ENCODE results near the gene CEL.

CEL gene

DNA sequence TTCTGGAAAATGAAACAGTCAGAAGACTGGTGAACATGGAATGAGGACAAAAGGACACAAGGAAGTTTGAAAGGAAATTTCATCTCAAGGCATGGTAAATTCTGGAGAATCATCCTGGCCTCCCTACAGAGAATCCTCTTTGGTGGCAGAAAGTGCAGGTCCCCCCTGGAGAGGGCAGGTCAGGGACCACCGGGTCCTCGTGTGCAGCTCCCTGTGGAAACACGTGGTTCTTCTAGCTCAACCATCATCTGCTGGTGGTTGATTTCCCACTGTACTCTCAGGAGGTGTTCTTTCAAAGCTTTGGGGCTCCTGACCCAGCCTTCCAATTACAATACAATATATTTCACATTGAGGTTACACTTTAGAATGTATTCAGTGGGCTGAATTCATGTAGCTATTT, 33.6 kb upstream of the CEL start:
- H3K9me3 ChIP-seq (ENCODE audit: severe bottlenecking) = no peaks in the 10 kb centered on the region

GRCh38 chr9:133029994-133030316, 31.8 kb upstream of the CEL start:
- Histone ChIP-seq H3K27ac (ENCODE audit: poor library complexity, severe bottlenecking) (peak overlapping the region; percentile 59), H3K4me3 (ENCODE audit: severe bottlenecking) (peak overlapping the region; percentile 56), H3K9me3 (ENCODE audit: severe bottlenecking) (no peaks in the 10 kb centered on the region), H3K27me3 (ENCODE audit: insufficient read depth, poor library complexity, severe bottlenecking) (no peaks in the 10 kb centered on the region), H3K36me3 (ENCODE audit: low read depth) (peaks cover 20% of the 10 kb centered on the region), H3K4me1 (ENCODE audit: insufficient read depth, poor library complexity, severe bottlenecking) (peaks cover 8% of the 10 kb centered on the region)
- DNase-seq (ENCODE audit: low spot score) = no peak
- TF ChIP-seq CTCF (IDR thresholded peaks at IDR 0.05; ENCODE audit: poor library complexity, severe bottlenecking) = no peak
- peak; percentile 3; the same call in 2 of the 3 replicates for ATAC-seq (ENCODE audit: low read depth)

More for the DNA sequence above, 33.6 kb upstream of the CEL start:
- TF ChIP-seq CTCF (IDR thresholded peaks at IDR 0.05; ENCODE audit: poor library complexity, severe bottlenecking) = no peak
- DNase-seq (ENCODE audit: low spot score) = no peak
- Histone ChIP-seq H3K4me1 (ENCODE audit: insufficient read depth, poor library complexity, severe bottlenecking) (peaks cover 8% of the 10 kb centered on the region), H3K27me3 (ENCODE audit: insufficient read depth, poor library complexity, severe bottlenecking) (no peaks in the 10 kb centered on the region), H3K4me3 (ENCODE audit: severe bottlenecking) (no peak overlapping the region), H3K27ac (ENCODE audit: poor library complexity, severe bottlenecking) (no peak overlapping the region), H3K36me3 (ENCODE audit: low read depth) (peaks cover 14% of the 10 kb centered on the region)
- no peak for ATAC-seq (ENCODE audit: low read depth)

- DNase-seq (ENCODE audit: low spot score) (peak; percentile 90), ATAC-seq (ENCODE audit: low read depth) (peak; percentile 98)
- peak within 1 kb of the TSS; percentile 59 for H3K27ac ChIP-seq (ENCODE audit: poor library complexity, severe bottlenecking)
Observed at GRCh38 chr9:133030317-133031129, 31.3 kb upstream of the CEL start, which contains the start of gene GTF3C5. Gene GTF3C5 (plus strand): TSS chr9:133030997. CDS start chr9:133031012, 15 bp downstream.

DNA sequence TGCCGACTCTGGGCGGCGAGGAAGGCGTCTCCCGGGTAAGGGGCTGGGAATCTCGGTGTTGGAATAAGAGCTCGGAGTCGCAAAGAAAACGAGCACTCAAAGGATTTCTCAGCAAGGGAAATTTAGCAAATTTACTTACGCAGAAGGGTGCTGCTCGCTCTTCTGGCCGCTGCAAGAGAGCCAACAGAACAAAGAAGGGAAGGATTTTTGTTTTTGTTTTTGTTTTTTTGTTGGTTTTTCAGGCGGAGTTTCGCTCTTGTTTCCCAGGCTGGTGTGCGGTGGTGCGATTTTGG, 30.7 kb upstream of the CEL start:
- peak overlapping the region; percentile 56 for H3K4me3 ChIP-seq (ENCODE audit: severe bottlenecking)
- peaks cover 8% of the 10 kb centered on the region for H3K4me1 ChIP-seq (ENCODE audit: insufficient read depth, poor library complexity, severe bottlenecking)
- no peak for DNase-seq (ENCODE audit: low spot score)
- no peak for TF ChIP-seq CTCF (IDR thresholded peaks at IDR 0.05; ENCODE audit: poor library complexity, severe bottlenecking)
- no peaks in the 10 kb centered on the region for H3K27me3 ChIP-seq (ENCODE audit: insufficient read depth, poor library complexity, severe bottlenecking)
- peak overlapping the region; percentile 59 for H3K27ac ChIP-seq (ENCODE audit: poor library complexity, severe bottlenecking)
- no peaks in the 10 kb centered on the region for H3K9me3 ChIP-seq (ENCODE audit: severe bottlenecking)
- H3K36me3 ChIP-seq (ENCODE audit: low read depth) = peaks cover 20% of the 10 kb centered on the region
- no peak for ATAC-seq (ENCODE audit: low read depth)

More at GRCh38 chr9:133030317-133031129, 31.3 kb upstream of the CEL start, which contains the start of gene GTF3C5:
- Histone ChIP-seq H3K4me1 (ENCODE audit: insufficient read depth, poor library complexity, severe bottlenecking) (peaks cover 8% of the 10 kb centered on the region), H3K27me3 (ENCODE audit: insufficient read depth, poor library complexity, severe bottlenecking) (no peaks in the 10 kb centered on the region), H3K36me3 (ENCODE audit: low read depth) (peaks cover 20% of the 10 kb centered on the region), H3K9me3 (ENCODE audit: severe bottlenecking) (no peaks in the 10 kb centered on the region), H3K4me3 (ENCODE audit: severe bottlenecking) (peak within 1 kb of the TSS; percentile 56)
- no peak for TF ChIP-seq CTCF (IDR thresholded peaks at IDR 0.05; ENCODE audit: poor library complexity, severe bottlenecking)

DNA sequence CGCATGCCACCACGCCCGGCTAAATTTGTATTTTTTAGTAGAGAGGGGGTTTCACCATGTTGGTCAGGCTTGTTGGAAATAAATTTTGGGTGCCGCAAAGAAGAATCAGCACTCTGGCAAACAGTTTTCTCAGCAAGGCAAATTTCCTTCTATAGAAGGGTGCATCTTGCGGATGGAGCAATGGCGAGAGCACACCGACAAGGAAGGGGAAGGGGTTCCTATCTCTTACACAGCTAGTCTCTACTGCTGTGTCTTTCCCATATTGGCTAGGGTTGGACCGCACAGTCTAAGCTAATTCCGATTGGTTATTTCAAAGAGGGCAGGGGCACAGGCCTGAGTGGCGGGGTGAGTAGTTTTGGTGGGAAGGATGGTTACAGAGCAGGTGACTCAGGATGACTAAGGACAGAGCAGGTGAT, 30.3 kb upstream of the CEL start:
- H3K27ac ChIP-seq (ENCODE audit: poor library complexity, severe bottlenecking) = peak overlapping the region; percentile 59

More for the DNA sequence above, 30.3 kb upstream of the CEL start:
- TF ChIP-seq CTCF (IDR thresholded peaks at IDR 0.05; ENCODE audit: poor library complexity, severe bottlenecking) = no peak
- Histone ChIP-seq H3K4me1 (ENCODE audit: insufficient read depth, poor library complexity, severe bottlenecking) (peaks cover 8% of the 10 kb centered on the region), H3K4me3 (ENCODE audit: severe bottlenecking) (peak overlapping the region; percentile 56), H3K36me3 (ENCODE audit: low read depth) (peaks cover 20% of the 10 kb centered on the region), H3K27me3 (ENCODE audit: insufficient read depth, poor library complexity, severe bottlenecking) (no peaks in the 10 kb centered on the region), H3K9me3 (ENCODE audit: severe bottlenecking) (no peaks in the 10 kb centered on the region)
- DNase-seq (ENCODE audit: low spot score) = no peak
- ATAC-seq (ENCODE audit: low read depth) = no peak
